Prostate gland (tissue), 2 donors: Measurements from ENCODE around the gene FRMD6. TPM values are rescaled to one million over a fixed set of nuclear protein-coding genes. Genes with fewer than 3 reads are reported as not detected.
A peak's percentile ranks its signal among the peaks of the same experiment; 100 is the strongest.

Experiments
- DNase-seq: peaks from one replicate; pipeline ENCODE4 v3.0.0-alpha.2; 2019; ENCODE audit warnings: low spot score
- H3K27ac ChIP-seq, 2 donors: fragments of 200-600 bp; sonication (generic); 2 replicates each; pipeline ENCODE4 v1.5.1; 2017 to 2019
- H3K27me3 ChIP-seq: fragments of 200-600 bp; sonication (generic); replicated peaks from 2 replicates; pipeline ENCODE4 v1.5.1; 2019; ENCODE audit not compliant: insufficient read depth
- H3K36me3 ChIP-seq, 2 donors: fragments of 200-600 bp; sonication (generic); 1 replicate in 1 of 2; 2 replicates in 1 of 2; pipeline versions ENCODE4 v1.5.1 to v1.8.1; 2017 to 2019
- H3K4me1 ChIP-seq: fragments of 200-600 bp; sonication (generic); replicated peaks from 2 replicates; pipeline ENCODE4 v1.5.1; 2019
- H3K4me3 ChIP-seq, 2 donors: fragments of 200-600 bp; sonication (generic); 2 replicates each; pipeline ENCODE4 v1.5.1; 2017 to 2019
- H3K9me3 ChIP-seq: fragments of 200-600 bp; sonication (generic); 2 replicates; pipeline ENCODE4 v1.5.1; 2017
- CTCF ChIP-seq, 4 experiments: fragments of 200-600 bp in 2 of 4; fragments of 450-650 bp in 2 of 4; sonication (generic) in 2 of 4; IDR thresholded peaks; 1 replicate in 3 of 4; 2 replicates in 1 of 4; pipeline ENCODE4 v1.5.1; 2016 to 2019; ENCODE audit warnings: antibody characterized with exemption in 4 of 4, mild to moderate bottlenecking in 2 of 4, moderate library complexity in 2 of 4
- POLR2A ChIP-seq: fragments of 450-650 bp; IDR thresholded peaks from one replicate; pipeline ENCODE4 v1.6.1; 2016; ENCODE audit warnings: antibody characterized with exemption, mild to moderate bottlenecking
- POLR2AphosphoS5 ChIP-seq: sonication (generic); formaldehyde crosslinking; IDR thresholded peaks from one replicate; pipeline ENCODE4 v1.6.1; 2017; ENCODE audit warnings: antibody characterized with exemption
- WGBS: methylation state at CpG from one replicate; pipeline ENCODE4 v1.1.5; 2018; 5-methylcytosine and 5-hydroxymethylcytosine counted together
- intact Hi-C: fragments of 100-400 bp; cut with DNase I; formaldehyde crosslinking; loops from one replicate; pipeline ENCODE4 v1.14.2; 2022
- total RNA-seq, 2 donors: library from RNA; depleted of rRNA; stranded (reverse); fragments of >200 nt; gene quantifications; one replicate each; pipeline ENCODE4 v1.1.0, GENCODE V29; 2016

FRMD6 gene
- total RNA-seq, 2 donors from 2014 or later = 59.1 to 84.0 TPM

GRCh38 chr14:51650716-51651387 is 858 bp upstream of the FRMD6 start:
- Histone ChIP-seq H3K36me3 (no peaks in the 10 kb centered on the region), H3K27me3 (no peaks in the 10 kb centered on the region), H3K27ac (peak overlapping the region; percentile 96 to 97), H3K4me3 (peak overlapping the region; percentile 76 to 83), H3K4me1 (no peaks in the 10 kb centered on the region), H3K9me3 (no peaks in the 10 kb centered on the region)
- 2% methylated on average over 30 of the region's 30 CpGs for whole genome bisulfite sequencing
- intact Hi-C loops = loop anchor here (5.0 kb wide), 2 partner anchors 46 to 254 kb away; no protein-coding TSS in a partner anchor
- TF ChIP-seq POLR2A (no peak), POLR2AphosphoS5 (no peak), CTCF (IDR thresholded peaks at IDR 0.05) (no peak)
- peak; percentile 10 for DNase-seq

DNA sequence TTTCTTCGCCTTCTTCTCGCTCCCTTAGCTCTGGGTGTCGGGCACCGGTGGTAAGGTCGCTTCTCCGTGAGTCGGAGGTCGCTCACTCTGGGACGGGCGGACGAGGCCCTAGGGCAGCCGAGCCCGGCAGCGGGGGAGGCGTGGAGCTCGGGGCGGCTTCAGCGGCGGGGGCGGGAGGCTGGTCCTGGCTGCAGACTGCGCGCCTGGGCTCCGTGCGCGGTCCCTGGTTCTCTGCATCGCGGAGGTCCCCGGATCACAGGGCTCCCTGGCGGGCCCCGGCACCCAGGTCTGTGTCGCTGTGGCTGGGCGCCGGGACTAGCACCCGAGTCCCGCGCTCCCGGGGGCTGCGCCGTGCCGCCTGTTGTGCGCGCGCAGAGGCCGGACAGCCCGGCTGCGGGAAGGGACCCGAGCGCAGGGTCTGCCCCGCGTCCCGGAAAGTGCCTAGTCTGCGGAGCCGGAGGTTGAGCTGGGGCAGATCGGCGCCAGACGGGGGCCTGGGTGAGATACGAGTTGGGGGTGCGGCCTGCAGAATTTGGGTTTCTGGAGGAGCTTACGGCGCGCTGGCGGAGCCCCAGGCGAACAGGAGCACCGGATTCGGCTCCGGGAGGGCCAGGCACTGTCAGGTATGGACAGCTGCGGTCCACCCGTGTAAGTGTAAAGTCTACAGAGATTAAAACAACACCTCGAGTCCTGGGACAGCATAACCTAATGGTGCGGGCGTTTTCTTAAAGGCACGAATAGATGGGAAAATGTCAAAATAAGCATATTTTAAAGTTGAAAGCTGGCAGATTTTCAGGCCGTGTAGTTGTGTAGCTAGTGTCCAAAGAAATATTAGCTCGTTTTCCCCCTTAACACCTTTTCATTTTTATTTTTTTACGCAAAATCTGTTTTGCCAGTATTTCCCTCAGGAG is 713 bp downstream of the FRMD6 start:
- Histone ChIP-seq H3K9me3 (no peaks in the 10 kb centered on the region), H3K36me3 (no peaks in the 10 kb centered on the region), H3K4me3 (peak overlapping the region; percentile 76 to 83), H3K27me3 (no peaks in the 10 kb centered on the region), H3K4me1 (no peaks in the 10 kb centered on the region), H3K27ac (peak overlapping the region; percentile 96 to 97)
- TF ChIP-seq CTCF (IDR thresholded peaks at IDR 0.05) = no peak
- TF ChIP-seq POLR2AphosphoS5 = no peak
- peak; percentile 40 for DNase-seq
- intact Hi-C loops = loop anchor here (1.0 to 5.0 kb wide), 4 partner anchors 45 to 370 kb away; no protein-coding TSS in a partner anchor
- WGBS = under 1% methylated on average over 58 of the region's 75 CpGs

GRCh38 chr14:51653079-51653774 is 1.5 kb downstream of the FRMD6 start:
- H3K4me1 ChIP-seq = no peaks in the 10 kb centered on the region
- TF ChIP-seq CTCF (IDR thresholded peaks at IDR 0.05) (peak in 2 of 4 experiments; percentile 46 to 51), POLR2AphosphoS5 (no peak), POLR2A (no peak)
- no peaks in the 10 kb centered on the region for H3K27me3 ChIP-seq
- peak overlapping the region; percentile 76 to 83 for H3K4me3 ChIP-seq
- 3% methylated on average over 6 of the region's 6 CpGs for WGBS
- H3K36me3 ChIP-seq = no peaks in the 10 kb centered on the region
- no peak for DNase-seq
- intact Hi-C loops = loop anchor here (1.0 to 5.0 kb wide), 4 partner anchors 44 to 370 kb away; no protein-coding TSS in a partner anchor
- no peaks in the 10 kb centered on the region for H3K9me3 ChIP-seq
- H3K27ac ChIP-seq = peak overlapping the region; percentile 96 to 97

GRCh38 chr14:51653775-51654532 is 2.2 kb downstream of the FRMD6 start:
- 33% methylated on average over 4 of the region's 4 CpGs for WGBS
- no peaks in the 10 kb centered on the region for H3K9me3 ChIP-seq
- no peak for TF ChIP-seq CTCF (IDR thresholded peaks at IDR 0.05)
- TF ChIP-seq POLR2A = no peak
- no peak for TF ChIP-seq POLR2AphosphoS5
- peak overlapping the region in 1 of 2 donors; percentile 76 for H3K4me3 ChIP-seq
- no peak for DNase-seq
- intact Hi-C loops = loop anchor here (1.0 to 5.0 kb wide), 4 partner anchors 43 to 371 kb away; no protein-coding TSS in a partner anchor
- no peaks in the 10 kb centered on the region for H3K4me1 ChIP-seq
- H3K36me3 ChIP-seq = no peaks in the 10 kb centered on the region
- H3K27ac ChIP-seq = peak overlapping the region; percentile 96 to 97
- no peaks in the 10 kb centered on the region for H3K27me3 ChIP-seq
